Measurements from ENCODE around the gene DDC. TPM values are rescaled to one million over a fixed set of nuclear protein-coding genes. Genes with fewer than 3 reads are reported as not detected.

DDC gene
- polyA plus RNA-seq, 2 of the 4 experiments (the other 2 are of a cell fraction), result 1.3 to 2.8 TPM

- Histone ChIP-seq H3K4me3 (peak overlapping the region; percentile 90), H3K9me3 (no peaks in the 10 kb centered on the region), H3K4me1 (peaks cover 11% of the 10 kb centered on the region; the same call in 1 of the 3 replicates), H3K27ac (peak overlapping the region; percentile 78 to 88), H3K4me2 (peak overlapping the region; percentile 97)
- ChIA-PET CTCF (interaction anchor here (0.7 to 1.2 kb wide), 5 partner anchors 14 to 714 kb away, joined by 3 to 4 read pairs (median 3); no protein-coding TSS in a partner anchor), POLR2A (no interaction called here)
- peak in 1 of 2 experiments; percentile 10; a peak in 2 of 6 replicates for ATAC-seq
- TF ChIP-seq CTCF (IDR thresholded peaks at IDR 0.05), result no peak
- TF ChIP-seq HOXB5 (CRISPR knock-in tag; IDR thresholded peaks at IDR 0.05), result no peak
- no peak for TF ChIP-seq RARB (CRISPR knock-in tag; IDR thresholded peaks at IDR 0.05)
- TF ChIP-seq REST (IDR thresholded peaks at IDR 0.05), result no peak
- TF ChIP-seq POLR2A (IDR thresholded peaks at IDR 0.05; ENCODE audit: low read length), result no peak
- TF ChIP-seq CHD2 (IDR thresholded peaks at IDR 0.05; ENCODE audit: low read length, partially characterized antibody), result no peak
- no peak for TF ChIP-seq GATA3 (IDR thresholded peaks at IDR 0.05; ENCODE audit: borderline replicate concordance)
- no peak for TF ChIP-seq JUNB (IDR thresholded peaks at IDR 0.05)
- TF ChIP-seq SMC3 (IDR thresholded peaks at IDR 0.05), result no peak
- no peak for TF ChIP-seq RCOR1 (IDR thresholded peaks at IDR 0.05; ENCODE audit: low read depth, low read length)
- TF ChIP-seq ESRRA (IDR thresholded peaks at IDR 0.05; ENCODE audit: borderline replicate concordance, low read length), result no peak
- TF ChIP-seq PHF8 (IDR thresholded peaks at IDR 0.05; ENCODE audit: borderline replicate concordance, low read depth), result no peak
- no peak for TF ChIP-seq NPAS2 (CRISPR knock-in tag; IDR thresholded peaks at IDR 0.05; ENCODE audit: borderline replicate concordance)
- TF ChIP-seq MAX (IDR thresholded peaks at IDR 0.05), result no peak
- TF ChIP-seq RAD21 (conservative IDR thresholded peaks at IDR 0.05 in 1 of 2, IDR thresholded peaks at IDR 0.05 in 1 of 2), result no peak
- no peak for TF ChIP-seq E2F6 (IDR thresholded peaks at IDR 0.05; ENCODE audit: borderline replicate concordance, low read depth)
- WGBS (ENCODE audit: missing lambda C conversion rate), result 20% methylated on average over 5 of the region's 5 CpGs
- no peak for FAIRE-seq
- DNase-seq (ENCODE audit: low read depth in 1 of 2, low spot score in 1 of 2), result no peak
Observed at GRCh38 chr7:50449501-50449880, 115.7 kb downstream of the DDC start.

- no peak for TF ChIP-seq FOXS1 (CRISPR knock-in tag; IDR thresholded peaks at IDR 0.05)
- TF ChIP-seq POLR2A (IDR thresholded peaks at IDR 0.05; ENCODE audit: low read length), result no peak
- TF ChIP-seq RFX5 (IDR thresholded peaks at IDR 0.05), result no peak
- no peak for TF ChIP-seq HEYL (CRISPR knock-in tag; IDR thresholded peaks at IDR 0.05)
- no peak for TF ChIP-seq SREBF2 (IDR thresholded peaks at IDR 0.05)
- TF ChIP-seq E2F6 (IDR thresholded peaks at IDR 0.05; ENCODE audit: borderline replicate concordance, low read depth), result no peak
- TF ChIP-seq GATA3 (IDR thresholded peaks at IDR 0.05; ENCODE audit: borderline replicate concordance), result no peak
- ATAC-seq (no peak), FAIRE-seq (no peak), DNase-seq (ENCODE audit: low read depth in 1 of 2, low spot score in 1 of 2) (no peak)
- H3K4me3 ChIP-seq, result no peak overlapping the region
- CTCF ChIA-PET, result interaction anchor here (1.0 to 1.5 kb wide), 2 partner anchors 10 to 184 kb away, joined by 3 read pairs; no protein-coding TSS in a partner anchor
- no peaks in the 10 kb centered on the region for H3K9me3 ChIP-seq
- H3K4me2 ChIP-seq, result peak overlapping the region; percentile 97
- H3K4me1 ChIP-seq, result peaks cover 11% of the 10 kb centered on the region; the same call in 1 of the 3 replicates
- POLR2A ChIA-PET, result no interaction called here
- no peak overlapping the region for H3K27ac ChIP-seq
Observed at GRCh38 chr7:50448823-50449222, 116.4 kb downstream of the DDC start.
